Hematopoietic multipotent progenitor cell treated with erythropoietin and hydrocortisone succinate and interleukin-3 and kit ligand, for 4 days (in vitro differentiated cells): ENCODE data around the gene USB1.

Experiments
- DNase-seq: peaks from one replicate; pipeline ENCODE4 v3.0.0-alpha.2; 2015

USB1 gene

DNA sequence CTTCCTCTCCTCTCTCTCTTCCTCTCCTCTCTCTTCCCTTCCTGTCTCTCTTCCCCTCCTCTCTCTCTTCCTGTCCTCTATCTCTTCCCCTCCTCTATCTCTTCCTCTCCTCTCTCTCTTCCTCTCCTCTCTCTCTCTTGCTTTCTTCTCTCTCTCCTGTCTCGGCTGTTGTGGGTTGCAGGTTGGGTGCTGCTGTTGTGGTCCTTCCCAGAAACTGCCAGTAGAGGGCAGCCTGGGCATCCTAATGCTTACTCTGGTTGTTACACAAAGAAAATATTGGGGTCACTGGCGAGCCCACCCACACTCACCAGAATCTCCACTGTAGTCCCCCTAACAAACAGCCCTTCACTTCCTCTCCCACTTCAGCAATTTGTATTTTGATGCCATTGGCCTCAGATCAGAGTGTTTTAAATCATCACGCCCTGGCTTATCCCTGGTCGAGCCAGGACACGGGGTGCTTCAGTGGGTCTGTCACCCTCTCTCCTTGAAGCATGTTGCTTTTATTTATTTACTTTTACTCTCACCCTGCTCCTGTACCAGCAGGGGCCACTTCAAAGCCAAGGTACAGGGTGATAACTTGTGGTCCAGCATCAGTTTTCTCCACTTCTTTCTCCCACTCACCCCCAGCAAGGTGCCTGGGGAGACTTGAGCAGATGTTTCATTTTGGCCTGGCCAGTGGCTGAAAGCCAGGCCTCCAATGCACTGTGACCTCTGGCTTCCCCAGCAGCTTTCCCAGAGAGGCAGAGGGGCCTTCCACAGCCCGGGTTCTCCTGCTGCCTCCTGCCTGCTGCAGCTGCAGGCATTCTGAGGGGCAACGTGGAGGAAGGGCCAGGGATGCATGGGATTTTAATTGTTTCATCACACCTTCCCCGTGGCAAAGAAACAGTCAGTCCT is 19.7 kb downstream of the USB1 start:
- DNase-seq = peak; percentile 73

DNA sequence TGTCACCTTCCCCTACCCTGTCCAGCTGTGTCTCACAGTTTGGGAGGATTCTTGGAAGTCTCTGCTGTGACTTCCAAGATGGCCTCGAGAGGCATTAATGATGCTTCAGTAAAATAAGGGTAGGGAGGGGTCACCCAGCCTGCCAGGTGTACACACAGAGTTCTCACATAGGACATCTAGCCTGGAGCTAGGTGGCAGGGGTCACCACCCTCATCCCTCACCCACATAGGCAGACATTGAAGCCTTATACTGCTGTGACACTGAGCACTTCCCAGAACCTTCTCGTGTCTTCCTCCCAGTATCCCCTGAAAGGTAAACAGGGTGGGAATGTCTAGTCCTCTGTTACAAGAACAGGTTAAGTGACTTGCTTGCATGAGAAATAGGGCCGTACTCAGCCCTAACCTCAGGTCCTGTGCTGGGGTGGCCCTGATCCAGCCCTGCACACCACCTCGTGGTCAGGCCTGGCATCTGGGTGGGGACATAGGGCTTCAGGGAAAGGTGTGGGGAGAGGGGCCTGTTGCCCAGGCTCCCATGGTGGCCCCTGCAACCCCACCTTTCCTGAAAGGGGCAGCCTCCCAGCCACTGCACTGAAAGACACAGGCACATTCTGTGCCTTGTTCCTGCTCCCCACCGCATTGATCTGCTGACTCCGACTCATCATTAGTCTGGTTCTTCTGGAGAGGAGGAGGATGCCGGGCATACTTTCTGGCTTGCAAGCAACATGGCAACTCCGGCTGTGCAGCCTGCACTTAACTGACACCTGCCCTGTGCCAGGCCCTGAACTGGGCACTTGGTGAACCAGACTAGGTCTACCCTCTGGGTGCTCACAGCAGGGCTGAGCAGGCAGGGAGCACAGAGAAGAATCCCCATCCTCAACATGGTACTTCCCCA is 20.7 kb downstream of the USB1 start:
- no peak for DNase-seq

DNA sequence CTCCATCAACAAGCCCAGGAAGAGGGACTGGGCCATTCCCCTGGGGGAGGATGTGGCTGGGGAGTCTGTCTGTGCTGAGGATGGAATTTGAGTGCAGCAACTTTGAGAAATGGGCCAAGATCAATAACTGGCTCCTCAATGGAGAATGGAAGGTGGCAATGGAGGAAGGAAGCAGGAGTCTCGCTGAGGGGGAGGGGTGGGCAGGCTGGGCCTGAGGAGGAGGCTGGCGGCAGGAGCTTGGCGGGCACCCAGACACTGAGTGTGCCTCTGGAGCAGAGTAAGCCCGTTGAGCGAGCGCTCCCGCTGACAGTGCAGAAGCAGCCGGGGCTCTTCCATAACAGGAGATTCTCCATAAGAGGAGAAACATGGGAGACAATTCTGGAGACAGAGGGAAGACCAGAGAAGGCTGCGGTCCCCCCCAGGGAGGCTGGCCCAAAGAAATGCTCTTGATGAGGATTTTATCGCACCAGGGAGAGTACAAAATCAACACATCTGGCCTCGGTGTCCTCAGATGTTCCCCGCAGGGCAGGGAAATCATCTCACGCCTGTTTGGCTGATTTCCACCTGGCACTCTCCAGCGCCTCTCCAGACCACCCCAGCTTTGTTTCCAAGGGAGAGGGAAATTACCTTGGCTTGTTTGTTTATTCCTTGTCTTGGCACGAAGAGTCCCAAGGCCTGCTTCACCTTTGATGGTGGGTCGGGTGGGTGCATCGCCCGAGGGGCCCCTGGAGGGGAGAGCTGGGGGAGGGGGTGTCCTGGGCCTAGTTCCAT is 21.6 kb downstream of the USB1 start:
- peak; percentile 27 for DNase-seq

DNA sequence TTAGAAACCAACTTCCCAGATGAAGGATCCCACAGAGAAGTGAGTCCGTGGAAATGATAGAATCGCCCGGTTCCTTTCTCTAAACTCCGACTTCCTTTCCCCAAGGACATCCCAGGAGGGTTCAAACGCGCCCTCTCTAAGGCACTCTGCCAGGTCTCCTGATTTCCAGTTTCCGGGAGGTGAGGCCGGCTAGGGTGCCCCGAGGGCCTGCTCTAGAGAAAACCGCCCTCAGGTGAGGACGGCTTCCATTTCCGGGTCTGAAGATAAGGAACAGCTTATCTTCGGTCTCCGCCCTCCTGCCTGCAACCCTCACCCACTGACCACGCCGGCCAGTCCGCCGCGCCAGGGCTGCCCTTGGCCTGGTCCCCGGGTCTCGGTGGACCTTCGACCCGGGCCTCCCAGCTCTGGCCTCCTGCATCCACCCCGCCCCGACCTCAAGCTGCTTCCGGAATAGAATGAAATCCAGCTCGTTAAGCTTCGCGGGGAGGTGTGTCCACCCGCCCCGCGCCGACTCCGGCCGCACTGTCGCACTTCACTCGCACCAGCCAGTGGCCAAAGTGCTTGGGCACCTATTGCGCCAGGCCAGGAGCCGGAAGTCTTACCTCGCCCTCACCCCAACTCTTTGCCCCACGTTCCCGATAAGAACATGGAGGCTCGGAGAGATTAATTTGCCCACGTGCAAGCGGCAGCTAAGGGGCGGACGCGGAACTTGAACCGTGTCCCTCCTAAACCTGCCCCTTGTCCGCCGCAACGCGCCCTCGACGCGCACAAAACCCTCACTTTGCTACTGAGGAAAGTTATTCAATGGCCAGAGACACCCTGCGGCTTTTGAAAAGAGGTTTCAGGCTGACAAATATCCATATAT is 23.5 kb downstream of the USB1 start:
- peak; percentile 77 for DNase-seq

DNA sequence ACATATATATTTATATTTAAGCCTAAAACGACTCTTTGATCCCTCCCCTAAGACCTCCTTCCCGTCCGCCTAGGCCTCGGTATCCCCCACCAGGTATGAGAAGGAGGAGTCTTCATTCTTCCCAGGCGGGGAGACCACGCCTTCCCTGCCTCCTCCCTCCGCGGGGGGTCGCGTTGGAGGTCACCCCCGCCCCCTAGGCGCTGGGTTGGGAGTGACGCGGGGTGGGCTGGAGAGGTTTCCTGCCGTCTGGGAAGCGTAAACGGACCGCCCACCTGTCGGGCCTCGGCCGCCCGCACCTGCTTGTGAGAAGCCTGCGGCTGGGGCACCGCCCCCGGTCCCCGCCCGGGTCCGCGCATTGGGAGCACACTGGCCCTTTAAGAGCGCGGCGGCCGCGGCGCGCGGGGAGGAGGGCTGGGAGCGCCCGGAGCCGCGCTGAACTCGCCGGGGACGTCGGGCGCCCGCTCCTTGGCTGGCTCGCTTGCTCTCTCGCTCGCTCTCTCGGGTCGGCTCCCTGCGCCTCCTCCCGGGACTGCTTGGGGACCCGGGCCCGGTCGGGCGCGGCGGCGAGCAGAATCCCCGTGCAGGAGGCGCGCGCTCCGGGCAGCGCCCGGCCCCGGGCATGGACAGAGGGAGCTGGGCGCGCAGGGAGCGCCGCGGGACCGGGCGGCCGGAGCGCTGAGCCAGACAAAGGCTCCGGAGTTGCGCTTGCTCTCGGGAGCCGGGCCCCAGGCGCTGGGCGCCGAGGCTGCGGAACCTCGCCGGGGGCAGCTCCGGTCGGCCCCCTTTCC is 24.3 kb downstream of the USB1 start, which contains the start of gene MMP15:
Gene MMP15 (plus strand): TSS at position 404 of the 788 bp plus-strand sequence. CDS start 597 bp downstream, outside the sequence.
- peak; percentile 77 for DNase-seq

DNA sequence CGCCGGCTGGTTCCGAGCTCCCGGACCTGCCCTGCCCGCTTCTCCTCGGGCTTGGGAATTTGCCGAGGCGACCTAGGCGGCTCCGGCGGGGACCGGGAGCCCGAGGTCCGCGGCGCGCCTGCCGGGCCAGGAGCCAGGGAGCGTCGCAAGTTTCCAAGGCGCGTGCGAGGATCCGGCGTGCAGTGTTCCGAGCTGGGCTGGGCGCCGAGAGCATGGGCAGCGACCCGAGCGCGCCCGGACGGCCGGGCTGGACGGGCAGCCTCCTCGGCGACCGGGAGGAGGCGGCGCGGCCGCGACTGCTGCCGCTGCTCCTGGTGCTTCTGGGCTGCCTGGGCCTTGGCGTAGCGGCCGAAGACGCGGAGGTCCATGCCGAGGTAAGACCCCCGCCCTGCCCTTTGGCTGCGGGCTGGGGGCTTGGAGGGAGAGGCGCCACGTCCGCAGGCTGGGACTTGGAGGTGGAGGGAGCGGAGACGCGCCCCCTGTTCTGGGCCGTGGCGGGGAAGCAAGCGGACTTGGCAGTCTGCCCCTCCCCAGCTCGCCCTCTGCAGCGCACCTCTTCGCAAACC is 25.0 kb downstream of the USB1 start:
- peak; percentile 58 for DNase-seq

DNA sequence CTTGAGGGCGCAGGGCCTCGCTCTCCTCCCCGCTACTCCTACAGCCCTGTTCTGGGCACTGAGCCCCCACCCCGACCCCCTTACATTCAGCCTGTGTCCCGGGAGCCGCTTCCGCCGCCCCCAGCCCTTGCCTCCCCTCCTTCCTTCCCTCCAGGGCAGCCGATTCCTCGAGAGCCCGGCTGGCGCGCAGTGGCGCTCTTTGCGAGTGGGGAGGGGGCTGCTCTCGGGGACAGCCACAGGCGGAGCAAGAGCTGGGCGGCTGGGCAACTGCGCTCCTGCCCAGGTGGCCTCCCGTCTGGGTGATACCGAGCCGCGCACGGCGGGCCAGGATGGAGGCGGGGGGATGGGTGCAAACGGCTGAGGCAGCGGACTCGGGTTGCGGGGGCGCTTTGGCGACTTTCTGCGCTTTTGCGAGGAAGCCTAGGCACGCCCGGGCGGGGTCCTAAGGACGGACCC is 25.5 kb downstream of the USB1 start:
- DNase-seq = no peak

DNA sequence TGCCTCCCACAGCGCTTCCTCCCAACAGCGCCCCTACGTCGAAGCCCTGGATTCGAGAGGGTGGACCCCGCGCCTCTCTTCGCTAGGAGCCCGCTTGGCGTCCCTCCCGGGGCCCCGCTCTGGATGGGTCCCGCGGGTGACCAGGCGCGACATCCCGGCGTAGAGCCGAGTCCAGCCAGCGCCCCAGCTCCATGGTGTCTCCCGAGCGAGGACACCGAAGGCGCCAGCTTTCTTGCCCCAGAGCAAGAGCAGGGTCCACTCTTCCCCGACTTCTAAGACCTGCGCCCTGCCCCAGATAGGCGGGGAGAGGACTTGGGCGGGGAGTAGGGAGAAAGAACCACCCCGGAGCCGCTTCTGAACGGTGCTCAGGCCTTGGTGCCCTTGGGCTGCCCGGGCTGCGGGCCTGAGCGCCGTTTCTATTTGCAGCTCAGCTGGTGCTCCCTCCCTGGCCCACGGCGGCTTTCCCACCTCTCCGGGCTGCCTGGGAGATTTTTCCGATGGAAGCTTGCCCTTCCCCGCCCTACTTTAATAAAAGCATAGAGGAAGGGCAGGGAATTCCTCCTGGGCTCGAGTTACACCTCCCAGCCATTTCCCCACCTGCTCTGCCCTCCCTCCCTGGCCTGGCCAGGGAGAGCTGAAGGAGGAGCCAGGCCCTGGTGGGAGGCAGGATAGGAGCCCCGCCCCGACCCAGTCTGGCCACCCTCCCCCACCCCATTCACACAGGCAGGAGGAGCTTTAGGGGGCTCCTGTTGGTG is 26.1 kb downstream of the USB1 start:
- peak; percentile 32 for DNase-seq

DNA sequence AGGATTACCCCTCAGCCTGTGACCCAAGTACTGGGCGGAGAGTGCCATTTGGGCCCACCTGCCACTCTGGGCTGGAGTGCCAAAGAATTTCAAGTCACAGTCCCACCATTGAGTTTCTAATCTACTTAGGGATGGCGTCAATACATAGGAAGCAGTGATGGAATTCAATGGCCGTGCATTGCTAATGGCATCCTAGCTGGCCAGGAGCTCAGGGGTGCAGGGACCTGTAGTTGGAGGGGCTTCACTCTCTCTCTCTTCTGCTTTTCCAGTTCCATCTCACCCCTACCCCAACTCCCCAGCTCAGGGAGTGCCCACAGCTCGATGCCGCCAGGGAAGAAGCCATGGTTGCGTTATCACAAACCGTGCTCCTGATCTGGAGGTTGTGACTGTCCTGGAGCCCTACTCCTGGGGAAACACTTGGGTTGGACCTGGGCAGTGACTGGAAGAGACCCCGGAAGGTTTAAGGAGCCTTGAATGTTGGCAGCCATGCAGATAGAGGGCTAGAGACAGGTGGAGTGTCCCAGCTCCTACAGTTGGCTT is 26.8 kb downstream of the USB1 start:
- no peak for DNase-seq

DNA sequence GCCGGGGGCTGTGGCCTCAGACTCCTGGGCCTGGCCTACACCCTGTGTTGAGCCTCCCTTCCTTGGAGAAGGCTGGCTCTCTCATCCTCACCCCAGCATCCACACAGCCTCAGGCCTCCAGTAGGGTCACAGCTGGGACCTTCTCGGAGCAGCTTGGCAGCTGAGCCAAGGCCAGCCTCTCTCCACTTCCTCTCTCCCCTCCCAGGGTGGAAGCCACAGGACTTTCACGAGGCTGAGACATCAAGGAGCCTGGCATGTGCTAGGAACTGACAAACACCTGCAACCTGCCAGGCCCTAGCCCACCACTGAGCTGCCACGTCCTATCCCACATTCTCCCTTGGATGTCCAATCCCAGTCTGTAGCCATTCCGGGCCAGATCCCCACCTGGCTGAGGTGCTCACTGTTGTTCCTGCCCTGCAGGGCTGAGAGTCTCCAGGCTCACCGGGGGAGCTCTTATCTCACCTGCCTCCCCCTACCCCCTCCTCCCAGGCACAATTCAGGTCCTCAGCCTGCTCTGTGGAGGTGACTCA is 27.4 kb downstream of the USB1 start:
- DNase-seq = peak; percentile 30

DNA sequence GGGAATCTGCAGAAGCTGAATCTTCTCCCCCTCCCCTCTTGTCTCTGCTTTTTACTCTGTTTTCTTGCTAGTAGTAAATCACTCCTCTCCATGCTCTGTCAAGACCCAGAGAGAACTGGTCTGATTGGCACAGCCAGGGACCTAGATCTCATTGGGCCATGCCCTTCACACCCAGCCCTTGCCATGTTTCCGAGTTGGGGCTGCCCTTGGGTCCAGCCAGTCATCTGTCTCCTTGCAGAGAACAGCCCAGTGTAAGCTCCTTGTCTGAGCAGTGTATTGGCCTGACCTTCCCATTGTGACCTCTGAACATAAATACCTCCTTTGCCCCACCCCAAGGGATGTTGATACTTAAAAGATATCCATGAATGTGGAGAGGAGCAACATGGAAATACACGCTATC is 28.2 kb downstream of the USB1 start:
- DNase-seq = no peak

DNA sequence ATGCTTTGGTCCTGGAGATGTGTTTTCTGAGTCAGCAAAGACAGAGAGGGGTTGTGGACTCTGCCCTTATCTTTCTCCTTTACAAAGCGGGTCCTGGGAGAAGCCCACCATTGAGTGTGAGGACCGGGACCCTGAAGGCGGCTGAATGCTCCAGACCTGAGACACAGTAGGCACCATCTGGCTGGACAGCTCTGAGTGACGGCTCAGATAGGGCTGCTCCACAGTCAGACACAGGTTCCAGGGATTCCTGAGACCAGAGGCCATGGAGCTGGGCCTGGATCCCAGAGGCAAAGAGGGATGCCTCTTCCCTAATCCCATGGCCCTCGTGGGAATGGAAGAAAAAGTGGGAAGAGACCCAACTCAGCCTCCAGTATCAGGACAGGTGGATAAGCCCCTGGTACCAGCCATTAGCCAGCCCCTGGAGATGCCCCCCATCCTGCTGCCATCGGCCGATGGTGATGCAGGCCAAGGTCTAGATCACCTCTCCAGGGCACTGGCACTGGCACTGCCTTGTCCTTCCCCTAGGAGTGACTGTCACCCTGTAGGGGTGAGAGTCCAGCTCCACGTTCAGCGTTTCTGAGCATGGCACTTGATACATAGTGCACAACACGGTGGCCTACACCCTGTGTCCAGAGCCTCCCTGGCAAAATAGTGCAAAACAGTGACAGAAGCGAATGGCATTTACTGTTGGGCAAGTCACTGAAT is 29.1 kb downstream of the USB1 start:
- no peak for DNase-seq

DNA sequence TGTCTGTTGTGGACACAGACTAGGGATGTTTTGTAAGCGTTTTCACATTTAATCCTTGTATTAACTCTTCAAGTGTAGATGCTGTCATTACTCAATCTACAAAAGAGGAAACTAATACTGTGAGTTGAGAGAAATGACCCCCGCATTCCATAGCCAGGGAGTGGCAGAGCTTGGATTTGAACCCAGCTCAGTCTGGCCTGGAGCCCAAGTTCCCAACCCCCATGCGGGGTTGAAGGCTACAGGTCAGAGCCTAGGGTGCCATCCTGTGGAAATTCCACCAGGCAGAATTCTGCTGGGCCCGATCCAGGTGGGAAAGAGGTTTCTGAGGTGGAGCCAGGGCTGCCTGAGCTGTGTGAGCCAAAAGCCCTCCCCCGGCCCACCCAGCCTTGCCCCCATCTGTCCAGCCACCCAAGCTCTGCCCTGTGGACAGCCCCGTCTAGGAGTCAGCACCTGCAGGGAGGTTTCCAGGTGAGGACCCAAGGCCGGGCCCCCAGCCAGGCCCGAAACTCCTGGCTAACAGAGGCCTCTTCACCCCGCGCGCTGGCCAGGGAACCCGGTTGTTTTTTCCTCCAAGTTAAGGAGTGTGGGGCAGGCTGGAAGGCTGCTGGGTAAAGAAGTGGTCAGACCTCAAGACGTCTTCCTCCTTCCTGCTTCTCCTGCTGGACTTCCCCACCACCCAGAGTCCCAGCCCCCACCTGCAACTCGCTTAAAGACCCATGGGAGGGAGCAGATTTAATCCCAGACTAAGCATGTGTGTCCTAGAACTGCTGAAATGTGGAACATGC is 30.0 kb downstream of the USB1 start:
- DNase-seq = no peak

DNA sequence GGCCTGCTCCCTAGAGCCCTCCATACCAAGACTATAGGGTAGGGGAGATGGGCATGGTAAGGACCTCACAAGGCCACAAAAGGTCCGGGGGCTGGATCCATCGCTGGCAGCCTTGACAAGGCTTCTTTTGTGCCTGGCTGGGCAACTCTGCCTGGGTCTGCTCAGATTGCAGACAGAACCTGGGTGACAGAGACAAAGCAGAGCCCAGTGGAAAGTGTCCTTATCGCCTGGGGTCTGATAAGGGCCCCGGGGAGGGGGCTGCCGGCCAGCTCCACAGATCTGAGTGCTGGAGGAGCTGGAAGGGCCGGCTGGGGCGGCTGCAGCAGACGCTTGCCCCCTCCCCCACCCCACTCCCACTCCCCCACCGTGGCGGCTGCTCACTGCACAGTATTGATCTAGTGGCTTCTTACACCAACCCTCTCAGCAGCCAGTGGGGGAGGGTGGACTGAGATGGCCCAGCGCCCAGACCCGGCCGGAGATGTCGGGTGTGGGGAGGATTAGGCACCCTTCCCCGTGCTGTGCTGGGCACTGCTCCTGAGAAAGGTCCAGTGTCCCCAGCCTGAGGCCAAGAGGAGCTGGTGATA is 31.6 kb downstream of the USB1 start:
- no peak for DNase-seq

DNA sequence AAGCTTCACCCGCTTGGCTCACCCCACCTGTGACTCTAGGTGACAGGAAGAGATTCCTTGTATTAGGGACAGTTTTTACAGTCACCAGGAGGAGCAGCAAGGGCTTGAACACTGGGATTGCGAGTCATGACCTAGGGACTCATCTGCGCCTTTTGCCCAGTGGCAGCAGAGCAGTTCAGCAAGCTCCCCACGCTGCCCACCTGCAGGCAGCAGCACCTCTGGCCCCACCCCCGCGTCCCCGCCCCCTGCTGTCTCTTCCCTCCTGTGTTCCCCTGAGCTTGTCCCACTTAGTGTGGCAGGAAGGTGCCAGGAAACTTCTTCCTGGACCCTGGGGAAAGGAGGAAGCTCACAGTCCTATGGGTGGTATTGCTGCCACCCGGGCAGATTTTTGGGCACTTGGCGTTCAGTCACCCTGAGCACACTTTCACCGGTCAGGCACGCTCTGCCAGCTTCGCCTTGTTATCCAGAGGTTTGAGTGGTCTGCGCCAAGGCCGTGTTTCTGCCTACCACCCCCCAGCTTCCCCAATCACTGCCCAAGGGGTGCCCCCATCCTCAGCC is 33.0 kb downstream of the USB1 start:
- DNase-seq = no peak

DNA sequence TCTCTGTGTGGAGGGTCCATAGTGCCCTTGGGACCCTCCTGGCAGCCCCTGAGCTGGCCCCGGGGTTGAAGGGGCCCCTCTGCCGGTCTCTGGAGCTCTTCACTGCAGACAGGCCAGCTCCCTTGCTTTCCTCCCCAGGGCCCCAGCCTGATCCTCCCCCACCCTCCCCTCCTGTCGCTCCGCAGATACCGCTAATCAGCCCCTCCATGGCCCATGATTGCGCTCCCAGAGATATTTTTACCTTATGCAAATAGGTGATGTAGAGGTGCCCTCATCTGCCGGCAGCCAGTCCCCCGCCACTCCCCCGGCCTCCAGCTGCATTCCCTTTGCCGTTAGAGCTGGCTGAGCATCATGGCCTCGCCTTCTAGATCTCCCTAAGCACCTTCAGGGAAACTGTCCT is 33.6 kb downstream of the USB1 start:
- no peak for DNase-seq
